Anterior cingulate cortex (tissue), 58 donors: ENCODE results near the gene CBFA2T2.
"Not testable (repeated sequence)": the region's sequence is repeated elsewhere in the genome, so short reads cannot be mapped to it uniquely, and the experiment has no call there.

Experiments used
- DNase-seq, 58 donors: peaks; one replicate each; lab custom pipeline; 2025; lab: John Stamatoyannopoulos, UW

CBFA2T2 gene

DNA sequence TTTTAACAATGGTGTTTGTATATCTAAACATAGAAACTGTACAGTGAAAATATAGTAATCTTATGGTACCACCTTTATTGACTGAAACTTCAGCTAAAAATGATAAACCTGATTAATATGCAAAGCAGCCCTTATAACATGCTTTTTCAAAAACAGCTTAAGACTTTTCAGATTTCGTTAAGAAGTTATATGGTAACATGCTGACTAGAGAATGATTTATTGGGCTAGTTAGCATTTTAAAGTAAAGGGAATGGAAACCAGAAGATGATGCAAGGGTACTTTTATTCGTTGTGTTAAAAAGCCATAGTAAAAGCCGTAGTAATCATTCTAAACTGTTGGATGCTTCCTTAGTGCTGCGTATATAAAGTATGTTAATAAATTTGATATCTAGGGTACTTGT lies 50.5 kb downstream of the CBFA2T2 start:
- DNase-seq: no peak

DNA sequence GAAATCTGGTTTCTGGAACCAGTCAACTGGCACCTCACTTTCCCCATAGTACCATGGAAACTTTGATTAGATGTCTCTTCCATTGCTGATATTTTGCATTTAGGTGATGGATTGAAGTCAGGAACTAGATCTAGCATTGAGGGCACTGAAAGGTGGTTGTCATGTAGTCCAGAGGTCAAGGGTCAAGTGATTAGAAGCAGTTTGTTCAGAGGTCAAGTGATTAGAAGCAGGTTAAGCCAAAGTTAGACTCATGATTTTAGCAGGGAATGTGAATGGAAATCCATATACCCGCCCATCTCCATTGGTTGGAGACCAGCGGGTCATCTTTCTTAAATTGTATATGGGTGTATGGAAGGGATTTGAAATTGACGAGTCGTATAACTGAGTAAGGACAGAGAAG lies 51.2 kb downstream of the CBFA2T2 start:
- no peak for DNase-seq

DNA sequence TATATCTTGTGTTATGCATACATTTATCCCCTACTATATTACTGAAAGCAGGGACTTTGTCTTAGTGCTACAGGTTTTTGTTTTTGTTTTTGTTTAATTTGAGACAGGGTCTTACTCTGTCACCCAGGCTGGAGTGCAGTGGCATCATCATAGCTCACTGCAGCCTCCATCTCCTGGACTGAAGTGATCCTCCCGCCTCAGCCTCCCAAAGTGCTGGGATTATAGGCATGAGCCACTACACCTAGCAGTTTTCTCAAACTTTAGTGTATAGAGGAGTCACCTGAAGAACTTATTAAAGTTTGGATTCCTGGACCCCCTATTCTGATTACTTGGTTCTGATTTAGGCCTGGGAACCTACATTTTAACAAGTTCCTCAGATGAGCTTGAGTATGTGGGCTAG lies 51.9 kb downstream of the CBFA2T2 start:
- no peak for DNase-seq

DNA sequence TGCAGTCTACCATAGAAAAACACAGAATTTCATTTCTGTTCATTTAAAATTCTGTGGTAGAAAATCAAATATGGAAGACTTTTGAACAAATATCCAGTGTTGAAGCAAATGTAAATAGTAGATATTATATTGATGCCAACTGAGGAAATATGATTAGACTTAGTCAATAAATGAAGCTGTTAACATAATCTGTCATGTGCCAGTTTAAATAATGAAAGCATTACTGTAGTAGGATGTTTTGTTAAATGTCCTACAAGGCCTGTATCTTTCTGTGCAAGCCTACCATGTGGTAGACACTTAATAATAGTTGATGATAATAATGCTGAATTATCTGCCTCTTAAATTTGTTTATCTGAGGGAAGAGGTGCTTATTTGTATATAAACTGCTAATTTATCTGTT lies 55.9 kb downstream of the CBFA2T2 start:
- no peak for DNase-seq

DNA sequence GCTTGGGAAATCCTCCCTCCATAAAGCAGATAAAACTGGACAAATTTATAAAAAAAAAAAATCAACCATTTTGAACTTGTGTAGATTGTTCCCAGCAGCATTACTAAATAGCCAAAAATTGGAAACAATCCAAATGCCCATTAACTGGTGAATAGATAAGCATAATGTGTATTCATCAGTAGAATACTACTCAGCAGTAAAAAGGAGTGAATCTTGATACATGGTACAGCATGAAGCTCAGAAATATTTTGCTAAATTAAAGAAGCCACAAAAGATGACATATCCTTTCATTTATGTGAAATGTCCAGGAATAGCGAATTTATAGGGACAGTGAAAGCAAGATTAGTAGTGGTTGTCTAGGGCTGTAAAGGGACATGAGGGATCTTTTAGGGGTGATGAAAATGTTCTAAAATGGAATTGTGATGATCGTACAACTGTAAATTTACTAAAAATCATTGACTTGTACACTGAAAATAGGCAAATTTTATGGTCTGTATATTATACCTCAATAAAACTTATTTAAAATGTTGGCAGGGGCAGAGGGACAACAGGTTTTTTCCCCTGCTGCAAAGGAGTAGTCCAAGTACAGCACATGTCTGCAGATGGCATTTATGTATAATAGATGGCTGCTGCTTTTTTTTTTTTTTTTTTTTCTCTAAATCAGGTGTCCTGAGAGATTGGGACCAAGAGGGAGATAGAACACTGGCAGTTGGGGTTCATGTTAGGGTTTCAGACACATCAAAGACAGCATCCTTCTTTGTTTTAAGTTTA lies 59.5 kb downstream of the CBFA2T2 start:
- DNase-seq: no peak

DNA sequence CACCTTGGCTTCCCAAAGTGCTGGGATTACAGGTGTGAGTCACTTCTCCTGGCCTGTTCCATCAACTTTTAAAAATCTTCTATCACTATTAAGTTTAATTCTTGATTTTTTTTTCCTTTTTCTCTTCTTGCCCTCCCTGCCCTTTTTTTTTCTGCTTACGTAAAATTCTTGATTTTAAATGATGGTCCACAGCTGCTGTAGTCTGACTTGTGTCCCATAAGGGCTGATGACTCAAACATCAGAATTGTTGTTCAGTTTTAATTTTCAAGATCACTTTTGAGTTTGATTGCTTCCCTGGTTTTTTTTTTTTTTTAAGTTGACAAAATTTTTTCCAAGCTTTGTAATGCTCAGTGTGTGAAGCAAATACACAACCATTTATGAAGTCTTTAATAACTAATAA lies 61.9 kb downstream of the CBFA2T2 start:
- no peak for DNase-seq

DNA sequence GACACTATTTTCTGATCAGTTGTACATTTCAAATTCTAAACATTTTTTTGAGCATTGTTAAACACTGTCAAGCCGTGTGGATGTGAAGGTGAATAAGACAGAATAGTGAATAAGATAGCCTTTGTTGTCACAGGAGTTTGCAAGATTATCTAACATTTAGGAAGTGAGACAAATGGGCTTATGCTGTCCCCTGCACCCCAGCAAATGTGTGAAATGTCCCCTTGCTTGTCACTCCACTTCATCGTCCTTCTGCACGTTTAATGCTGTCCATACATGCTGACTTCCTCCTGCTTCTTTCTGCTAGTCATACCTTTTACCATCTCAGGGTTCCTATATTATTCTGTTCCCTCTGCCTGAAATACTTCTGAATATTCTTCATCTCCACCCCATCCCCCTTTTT lies 62.6 kb downstream of the CBFA2T2 start:
- no peak for DNase-seq

DNA sequence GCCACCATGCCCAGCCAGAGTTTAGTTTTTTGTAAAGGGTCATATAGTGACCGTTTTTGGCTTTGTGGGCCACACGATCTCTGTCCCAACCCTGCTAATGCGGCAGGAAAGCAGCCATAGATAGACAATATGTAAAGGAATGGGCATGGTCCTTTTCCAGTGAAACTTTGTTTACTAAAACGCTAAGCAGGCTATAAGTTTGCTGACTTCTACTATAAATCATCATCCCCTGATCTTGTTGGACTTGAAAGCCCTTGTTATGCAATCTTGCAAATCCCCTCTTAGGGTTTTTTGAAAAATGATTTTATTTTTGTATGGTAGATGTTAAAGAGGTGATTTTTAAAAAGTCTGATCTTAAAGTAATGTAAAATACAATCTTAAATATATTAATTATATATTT lies 63.6 kb downstream of the CBFA2T2 start:
- no peak for DNase-seq

DNA sequence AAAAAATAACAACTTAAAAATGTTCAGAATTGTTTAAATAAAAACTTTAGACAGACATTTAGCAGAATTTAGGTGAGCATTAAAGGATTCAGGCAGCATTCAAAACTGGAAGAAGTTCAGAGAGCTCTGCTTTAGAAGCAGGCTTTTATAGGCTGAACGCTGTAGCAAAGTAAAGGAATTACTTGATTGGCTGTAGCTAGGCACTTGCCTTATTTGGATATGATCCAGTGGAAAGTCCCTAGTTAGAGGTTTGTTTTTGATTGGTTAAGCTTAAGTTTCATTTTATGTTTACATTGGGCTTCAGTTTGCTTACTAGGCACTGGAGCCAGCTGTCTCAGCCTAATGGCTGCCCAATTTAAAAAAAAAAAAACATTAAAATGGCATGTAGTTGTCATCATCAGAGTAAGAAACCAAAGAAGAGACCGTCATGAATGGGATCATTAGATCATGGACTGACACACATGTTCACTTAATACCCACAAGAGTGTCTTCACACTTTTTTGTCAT lies 65.1 kb downstream of the CBFA2T2 start:
- DNase-seq: peak in 1 of 58 donors; percentile 18

DNA sequence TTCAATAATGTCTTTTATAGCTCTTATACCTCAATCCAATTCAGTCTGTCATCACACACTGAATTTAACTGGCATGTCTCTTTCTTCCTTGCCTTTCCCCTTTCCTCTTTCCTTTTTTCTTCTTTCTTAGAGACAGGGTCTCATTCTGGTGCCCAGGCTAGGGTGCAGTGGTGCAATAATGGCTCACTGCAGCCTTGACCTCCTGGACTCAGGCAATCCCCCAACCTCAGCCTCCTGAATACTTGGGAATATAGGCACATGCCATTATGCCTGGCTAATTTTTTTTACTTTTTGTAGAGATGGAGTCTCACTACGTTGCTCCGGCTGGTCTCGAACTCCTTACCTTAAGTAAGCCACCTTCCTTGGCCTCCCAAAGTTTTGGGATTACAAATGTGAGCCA lies 65.9 kb downstream of the CBFA2T2 start:
- DNase-seq: no peak

DNA sequence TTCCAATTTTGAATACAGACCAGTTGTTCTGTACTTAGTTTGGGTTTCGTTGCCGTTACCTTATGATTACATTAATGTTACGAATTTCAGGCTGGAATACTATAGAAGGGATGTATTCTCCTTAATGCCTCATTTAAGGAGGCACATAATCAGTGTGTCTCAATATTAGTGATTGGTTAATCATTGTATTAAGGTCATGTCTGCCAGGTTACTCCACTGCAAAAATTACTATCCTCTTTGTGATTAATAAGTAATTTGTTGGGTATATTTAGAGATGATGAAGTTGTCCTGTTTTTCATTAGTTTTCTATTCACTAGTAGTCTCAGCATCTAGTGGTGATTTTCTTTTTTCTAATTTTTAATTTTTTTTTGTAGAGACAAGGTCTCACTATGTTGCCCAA lies 66.3 kb downstream of the CBFA2T2 start:
- no peak for DNase-seq

DNA sequence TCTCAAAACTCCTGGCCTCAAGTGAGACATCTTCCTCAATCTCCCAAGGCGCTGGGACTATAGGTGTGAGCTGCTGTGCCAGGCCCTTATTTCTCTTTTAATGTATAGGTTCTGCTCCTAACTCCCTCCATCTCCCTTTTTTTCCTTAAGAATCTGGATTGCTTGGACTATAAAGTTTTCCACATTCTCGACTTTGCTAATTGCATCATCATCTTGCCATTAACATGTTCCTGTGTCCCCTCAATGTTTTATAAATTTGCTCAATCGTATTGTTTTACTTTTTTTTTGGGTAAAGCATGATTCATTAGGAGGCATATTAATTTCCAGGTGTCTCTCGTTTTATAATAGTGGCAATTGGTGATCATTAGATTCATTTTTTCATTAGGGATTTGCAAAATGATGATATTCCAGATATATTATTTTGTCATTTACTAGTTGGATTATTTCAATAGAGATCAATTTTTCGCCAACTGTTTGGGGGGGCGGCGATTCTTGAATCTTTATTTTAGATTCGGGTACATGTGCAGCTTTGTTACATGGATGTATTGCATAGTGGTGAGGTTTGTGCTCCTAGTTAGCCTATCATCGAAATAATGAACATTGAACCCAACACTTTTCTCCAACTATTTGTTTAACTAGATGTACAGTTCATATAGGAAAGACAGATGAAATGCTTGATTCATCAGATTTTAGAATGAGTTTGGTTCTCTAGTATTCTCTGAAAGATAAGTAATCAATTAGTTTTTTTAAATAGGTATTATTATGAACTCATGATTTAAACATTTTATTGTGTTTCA lies 68.7 kb downstream of the CBFA2T2 start:
- DNase-seq: no peak

DNA sequence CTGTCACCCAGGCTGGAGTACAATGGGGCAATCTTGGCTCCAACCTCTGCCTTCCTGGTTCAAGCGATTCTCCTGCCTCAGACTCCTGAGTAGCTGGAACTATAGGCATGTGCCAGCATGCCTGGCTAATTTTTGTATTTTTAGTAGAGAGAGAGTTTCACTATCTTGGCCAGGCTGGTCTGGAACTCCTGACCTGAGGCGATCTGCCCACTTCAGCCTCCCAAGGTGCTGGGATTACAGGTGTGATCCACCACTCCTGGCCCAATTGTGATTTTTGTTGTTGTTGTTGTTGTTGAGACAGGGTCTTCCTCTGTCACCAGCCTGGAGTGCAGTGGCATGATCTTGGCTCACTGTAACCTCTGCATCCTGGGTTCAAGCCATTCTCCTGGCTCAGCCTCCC lies 69.3 kb downstream of the CBFA2T2 start:
- no peak for DNase-seq

DNA sequence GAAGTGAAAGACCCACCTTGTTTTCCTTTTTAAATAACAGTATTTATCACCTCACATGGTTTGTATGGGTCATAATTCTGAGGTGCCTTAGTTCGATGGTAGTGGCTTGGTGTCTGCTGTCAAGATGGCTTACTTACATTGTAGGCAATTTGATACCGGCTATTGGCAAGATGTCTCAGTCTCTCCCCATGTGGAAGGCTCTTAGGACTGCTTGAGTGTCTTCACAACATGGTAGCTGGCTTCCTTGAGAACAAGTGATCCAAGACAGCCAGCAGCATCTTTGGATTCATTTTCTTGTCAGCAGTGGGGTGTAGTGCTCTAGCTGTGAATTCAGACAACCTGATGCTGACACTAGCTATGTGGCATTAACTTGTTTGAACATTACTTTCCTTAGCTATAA lies 70.1 kb downstream of the CBFA2T2 start:
- no peak for DNase-seq

DNA sequence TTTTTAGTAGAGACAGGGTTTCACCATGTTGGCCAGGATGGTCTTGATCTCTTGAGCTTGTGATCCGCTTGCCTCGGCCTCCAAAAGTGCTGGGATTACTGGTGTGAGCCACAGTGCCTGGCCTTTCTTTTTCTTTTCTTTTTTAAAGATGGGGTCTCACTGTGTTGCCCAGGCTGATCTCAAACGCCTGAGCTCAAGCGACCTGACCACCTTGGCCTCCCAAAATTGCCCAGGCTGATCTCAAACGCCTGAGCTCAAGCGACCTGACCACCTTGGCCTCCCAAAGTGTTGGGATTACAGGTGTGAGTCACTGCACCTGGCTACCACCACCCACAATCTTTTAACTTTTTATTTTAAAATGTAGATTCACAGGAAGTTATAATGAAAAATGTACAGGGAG lies 71.2 kb downstream of the CBFA2T2 start:
- DNase-seq: not testable (repeated sequence)

DNA sequence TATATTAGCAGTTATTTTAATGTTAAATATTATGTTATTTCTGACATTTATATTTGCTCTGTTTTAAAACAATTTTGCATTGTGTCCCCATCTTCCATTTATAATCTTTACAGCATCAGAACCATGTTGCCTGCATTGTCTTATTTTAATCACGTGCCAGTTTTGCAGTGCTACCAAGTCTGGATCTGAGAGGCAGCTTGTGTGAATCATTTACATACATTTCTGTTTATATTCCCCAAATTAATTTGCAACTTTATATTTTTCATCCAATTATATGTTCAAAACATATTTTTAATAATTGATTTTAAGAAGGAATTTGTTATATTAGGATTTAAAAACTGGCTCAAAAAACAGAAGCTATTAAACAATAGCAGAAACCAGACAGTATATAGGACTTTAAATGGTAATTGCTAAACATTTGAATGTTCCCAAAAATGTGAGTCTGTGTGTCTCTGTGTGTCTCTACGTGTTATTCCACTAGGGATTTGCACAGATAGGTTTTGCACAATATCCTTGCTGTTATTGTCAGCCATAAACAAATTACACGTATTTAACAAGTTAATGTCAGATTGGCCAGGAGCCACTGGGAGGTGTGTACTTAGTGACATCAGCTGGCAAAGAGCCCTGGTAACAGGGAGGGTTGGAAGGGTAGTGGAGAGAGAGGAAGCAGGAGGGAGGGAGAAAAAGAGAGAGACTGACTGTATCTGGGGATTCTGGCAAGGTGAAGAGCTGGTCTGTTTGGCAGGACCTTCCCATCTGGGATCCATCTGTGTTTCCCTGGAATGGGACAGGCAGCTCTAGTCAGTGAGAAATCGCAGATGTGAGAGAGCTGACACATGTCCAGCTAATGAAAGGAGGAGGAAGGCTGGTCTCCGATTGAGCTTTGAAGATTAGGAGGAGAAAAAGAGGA lies 72.1 kb downstream of the CBFA2T2 start:
- peak in 31 of 58 donors; percentile 7 to 63 (median 25) for DNase-seq

DNA sequence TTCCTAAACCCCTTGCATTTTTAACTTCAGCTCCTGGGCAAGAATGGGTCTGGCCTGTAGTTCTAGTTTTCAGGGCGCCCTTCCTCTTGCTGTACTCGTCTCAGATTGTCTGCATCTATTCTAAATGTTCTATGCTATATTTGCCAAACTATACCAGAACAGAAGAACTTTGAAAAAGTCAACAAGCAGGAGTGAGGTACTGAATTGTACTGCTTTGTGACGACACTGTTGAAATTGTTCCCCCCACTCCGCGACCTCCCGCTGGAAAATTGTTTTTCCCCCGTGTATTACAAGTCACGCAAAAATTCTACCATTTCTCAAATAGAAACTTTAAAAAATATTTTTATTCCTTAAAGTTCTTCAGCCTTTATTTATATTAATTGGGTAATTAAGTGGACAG lies 73.9 kb downstream of the CBFA2T2 start:
- no peak for DNase-seq

DNA sequence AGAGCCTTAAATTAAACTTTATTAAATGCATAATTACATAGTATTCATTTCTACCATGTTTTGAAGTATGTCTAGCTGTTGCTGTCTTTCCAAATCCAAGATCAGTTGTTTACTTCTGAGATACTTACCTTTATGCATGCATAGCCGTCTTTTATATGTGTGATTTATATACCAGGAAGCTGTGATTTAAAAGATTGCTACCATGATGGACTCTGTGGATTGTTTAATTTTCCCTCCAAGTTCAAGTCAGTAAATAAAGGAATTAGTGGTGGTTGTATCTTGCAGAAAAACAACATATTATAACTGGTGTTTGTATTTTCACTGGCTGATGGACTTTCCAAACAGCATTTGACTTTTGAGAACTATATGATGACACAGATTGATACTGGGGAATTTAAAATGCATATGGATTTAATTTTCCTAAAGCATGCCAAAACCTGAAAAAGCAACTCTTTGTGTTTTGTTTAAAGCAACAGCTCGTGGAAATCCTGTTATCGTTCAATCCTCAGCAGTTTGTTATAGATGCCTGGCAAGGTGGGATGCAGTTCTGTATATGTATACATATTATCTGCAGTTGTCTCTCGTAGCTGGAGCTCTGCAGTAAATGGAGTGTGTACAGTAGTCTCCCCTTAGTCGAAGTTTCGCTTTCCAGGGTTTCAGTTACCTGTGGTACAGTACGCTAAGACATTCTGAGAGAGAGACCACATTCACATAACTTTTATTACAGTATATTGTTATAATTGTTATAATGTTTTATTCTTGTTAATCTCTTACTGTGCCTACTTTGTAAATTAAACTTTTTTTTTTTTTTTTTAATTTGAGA lies 77.1 kb downstream of the CBFA2T2 start:
- no peak for DNase-seq

DNA sequence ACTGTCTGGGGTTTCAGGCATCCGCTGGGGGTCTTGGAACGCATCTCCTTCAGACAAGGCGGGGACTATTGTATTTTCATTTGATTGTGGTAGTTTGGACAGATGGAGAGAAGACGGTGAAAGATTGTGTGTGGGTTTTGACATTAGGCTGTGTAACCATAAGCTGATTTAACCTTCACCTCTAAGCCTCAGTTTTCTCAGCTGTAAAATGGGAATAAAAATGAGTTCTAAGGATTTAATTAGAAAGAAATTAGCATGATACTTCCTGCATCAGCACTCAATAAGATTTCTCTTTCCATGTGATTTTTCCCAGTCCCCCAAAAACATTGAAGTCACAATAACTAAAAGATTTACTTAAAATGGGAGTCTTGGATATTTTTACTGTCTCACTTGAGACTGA lies 78.1 kb downstream of the CBFA2T2 start:
- no peak for DNase-seq

DNA sequence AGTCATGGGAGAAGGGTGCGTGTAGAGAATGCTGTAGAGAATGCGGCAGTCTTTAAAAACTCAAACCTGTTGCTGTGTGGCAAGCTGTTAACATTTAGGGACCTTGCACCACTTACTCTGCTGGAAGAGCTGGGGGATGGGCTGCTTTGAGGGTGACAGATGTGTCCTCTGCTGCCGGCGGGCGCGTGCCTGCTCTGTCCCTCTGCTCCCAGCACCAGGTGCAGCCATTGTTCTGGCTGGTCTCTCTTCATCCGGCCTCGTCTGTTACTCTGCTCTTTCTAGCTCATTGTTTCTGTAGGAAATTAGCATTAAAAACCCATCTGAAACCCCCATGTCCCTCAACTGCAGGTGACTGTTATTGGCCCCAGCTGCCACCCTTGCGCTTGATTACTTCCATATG lies 78.5 kb downstream of the CBFA2T2 start:
- DNase-seq: peak in 42 of 58 donors; percentile 3 to 82 (median 44)
